ENCODE results near the gene MPDU1.
A peak's percentile ranks its signal among the peaks of the same experiment; 100 is the strongest.
"Not testable (repeated sequence)": the region's sequence is repeated elsewhere in the genome, so short reads cannot be mapped to it uniquely, and the experiment has no call there.

Gene MPDU1

GRCh38 chr17:7582396-7583252 lies 1.0 kb upstream of the MPDU1 start:
- in situ Hi-C loops (cut with MboI; ENCODE audit: low sequenced_read_pairs): no loop called here
- peaks cover 31% of the 10 kb centered on the region for H3K36me3 ChIP-seq (replicated peaks)
- peaks cover 21% of the 10 kb centered on the region for H3K4me1 ChIP-seq
- H3K4me3 ChIP-seq: peak overlapping the region; percentile 91
- H3K9me3 ChIP-seq: no peaks in the 10 kb centered on the region
- no peak for DNase-seq (ENCODE audit: low spot score in 2 of 2)
- H3K27me3 ChIP-seq (ENCODE audit: low read depth): no peaks in the 10 kb centered on the region

- no peaks in the 10 kb centered on the region for H3K9me3 ChIP-seq
- no peak overlapping the region for H3K4me3 ChIP-seq
- peaks cover 21% of the 10 kb centered on the region for H3K4me1 ChIP-seq
- no peaks in the 10 kb centered on the region for H3K27me3 ChIP-seq (ENCODE audit: low read depth)
- in situ Hi-C loops (cut with MboI; ENCODE audit: low sequenced_read_pairs): no loop called here
- peaks cover 49% of the 10 kb centered on the region for H3K36me3 ChIP-seq (replicated peaks)
- DNase-seq (ENCODE audit: low spot score in 2 of 2): peak in 1 of 2 experiments; percentile 57
Observed at GRCh38 chr17:7586673-7587419, 3.2 kb downstream of the MPDU1 start.

- no peaks in the 10 kb centered on the region for H3K27me3 ChIP-seq (ENCODE audit: low read depth)
- no peak overlapping the region for H3K4me3 ChIP-seq
- DNase-seq (ENCODE audit: low spot score in 2 of 2): no peak
- peaks cover 14% of the 10 kb centered on the region for H3K4me1 ChIP-seq
- H3K36me3 ChIP-seq (replicated peaks): peaks cover 56% of the 10 kb centered on the region
- H3K9me3 ChIP-seq: no peaks in the 10 kb centered on the region
- in situ Hi-C loops (cut with MboI; ENCODE audit: low sequenced_read_pairs): no loop called here
Observed at GRCh38 chr17:7587420-7588151, 3.9 kb downstream of the MPDU1 start.

- Histone ChIP-seq H3K36me3 (replicated peaks) (peaks cover 63% of the 10 kb centered on the region), H3K4me1 (peaks cover 6% of the 10 kb centered on the region), H3K4me3 (no peak overlapping the region), H3K27me3 (ENCODE audit: low read depth) (no peaks in the 10 kb centered on the region), H3K9me3 (no peaks in the 10 kb centered on the region)
- in situ Hi-C loops (cut with MboI; ENCODE audit: low sequenced_read_pairs): no loop called here
- DNase-seq (ENCODE audit: low spot score in 2 of 2): no peak
Observed at GRCh38 chr17:7588553-7589203, 5.0 kb downstream of the MPDU1 start.

GRCh38 chr17:7589204-7589868 lies 5.7 kb downstream of the MPDU1 start:
- no peaks in the 10 kb centered on the region for H3K9me3 ChIP-seq
- peaks cover 6% of the 10 kb centered on the region for H3K4me1 ChIP-seq
- DNase-seq (ENCODE audit: low spot score in 2 of 2): no peak
- peaks cover 70% of the 10 kb centered on the region for H3K36me3 ChIP-seq (replicated peaks)
- H3K27me3 ChIP-seq (ENCODE audit: low read depth): no peaks in the 10 kb centered on the region
- in situ Hi-C loops (cut with MboI; ENCODE audit: low sequenced_read_pairs): no loop called here
- no peak overlapping the region for H3K4me3 ChIP-seq

GRCh38 chr17:7589891-7590691 lies 6.4 kb downstream of the MPDU1 start, which contains the start of gene SOX15:
Gene SOX15, minus strand, starts transcription at chr17:7590094. Its CDS starts 418 bp downstream, at chr17:7589676.
- H3K36me3 ChIP-seq (replicated peaks): peaks cover 77% of the 10 kb centered on the region
- H3K27me3 ChIP-seq (ENCODE audit: low read depth): no peaks in the 10 kb centered on the region
- no peaks in the 10 kb centered on the region for H3K4me1 ChIP-seq
- no peak within 1 kb of the TSS for H3K4me3 ChIP-seq
- in situ Hi-C loops (cut with MboI; ENCODE audit: low sequenced_read_pairs): no loop called here
- no peaks in the 10 kb centered on the region for H3K9me3 ChIP-seq
- no peak for DNase-seq (ENCODE audit: low spot score in 2 of 2)

- no peaks in the 10 kb centered on the region for H3K9me3 ChIP-seq
- H3K4me3 ChIP-seq: no peak overlapping the region
- DNase-seq (ENCODE audit: low spot score in 2 of 2): no peak
- peaks cover 84% of the 10 kb centered on the region for H3K36me3 ChIP-seq (replicated peaks)
- H3K27me3 ChIP-seq (ENCODE audit: low read depth): no peaks in the 10 kb centered on the region
- H3K4me1 ChIP-seq: no peaks in the 10 kb centered on the region
- in situ Hi-C loops (cut with MboI; ENCODE audit: low sequenced_read_pairs): no loop called here
Observed at GRCh38 chr17:7590743-7591142, 7.1 kb downstream of the MPDU1 start.

- H3K4me1 ChIP-seq: no peaks in the 10 kb centered on the region
- no peak overlapping the region for H3K4me3 ChIP-seq
- H3K27me3 ChIP-seq (ENCODE audit: low read depth): no peaks in the 10 kb centered on the region
- in situ Hi-C loops (cut with MboI; ENCODE audit: low sequenced_read_pairs): no loop called here
- H3K9me3 ChIP-seq: no peaks in the 10 kb centered on the region
- peaks cover 90% of the 10 kb centered on the region for H3K36me3 ChIP-seq (replicated peaks)
- no peak for DNase-seq (ENCODE audit: low spot score in 2 of 2)
Observed at GRCh38 chr17:7591596-7591995, 7.9 kb downstream of the MPDU1 start.

- H3K4me3 ChIP-seq: no peak overlapping the region
- in situ Hi-C loops (cut with MboI; ENCODE audit: low sequenced_read_pairs): no loop called here
- peaks cover 92% of the 10 kb centered on the region for H3K36me3 ChIP-seq (replicated peaks)
- DNase-seq (ENCODE audit: low spot score in 2 of 2): no peak
- no peaks in the 10 kb centered on the region for H3K9me3 ChIP-seq
- no peaks in the 10 kb centered on the region for H3K4me1 ChIP-seq
- H3K27me3 ChIP-seq (ENCODE audit: low read depth): no peaks in the 10 kb centered on the region
Observed at GRCh38 chr17:7592422-7593021, 8.9 kb downstream of the MPDU1 start.

- H3K36me3 ChIP-seq (replicated peaks): peaks cover 92% of the 10 kb centered on the region
Observed at GRCh38 chr17:7593296-7593695, 9.6 kb downstream of the MPDU1 start.

GRCh38 chr17:7597561-7597960 lies 13.9 kb downstream of the MPDU1 start:
- DNase-seq (ENCODE audit: low spot score in 2 of 2); in situ Hi-C loops (cut with MboI; ENCODE audit: low sequenced_read_pairs): not testable (repeated sequence)

More at GRCh38 chr17:7593296-7593695, 9.6 kb downstream of the MPDU1 start:
- no peaks in the 10 kb centered on the region for H3K9me3 ChIP-seq
- no peak for DNase-seq (ENCODE audit: low spot score in 2 of 2)
- no peaks in the 10 kb centered on the region for H3K4me1 ChIP-seq
- H3K27me3 ChIP-seq (ENCODE audit: low read depth): no peaks in the 10 kb centered on the region
- in situ Hi-C loops (cut with MboI; ENCODE audit: low sequenced_read_pairs): no loop called here
- no peak overlapping the region for H3K4me3 ChIP-seq

GRCh38 chr17:7606280-7606679 lies 22.6 kb downstream of the MPDU1 start:
- in situ Hi-C loops (cut with MboI; ENCODE audit: low sequenced_read_pairs): no loop called here
- Histone ChIP-seq H3K4me1 (peaks cover 3% of the 10 kb centered on the region; the same call in 1 of the 2 replicates), H3K27me3 (ENCODE audit: low read depth) (no peaks in the 10 kb centered on the region), H3K9me3 (no peaks in the 10 kb centered on the region), H3K36me3 (replicated peaks) (peaks cover 49% of the 10 kb centered on the region), H3K4me3 (no peak overlapping the region)
- no peak for DNase-seq (ENCODE audit: low spot score in 2 of 2)

More at GRCh38 chr17:7597561-7597960, 13.9 kb downstream of the MPDU1 start:
- not testable (repeated sequence) for H3K27me3 ChIP-seq (ENCODE audit: low read depth); H3K4me3 ChIP-seq; H3K9me3 ChIP-seq; H3K4me1 ChIP-seq
- peaks cover 95% of the 10 kb centered on the region for H3K36me3 ChIP-seq (replicated peaks)

All from HAP-1 (cell line).